MG63 (cell line): ENCODE results near the gene ORC4. TPM values are rescaled to one million over a fixed set of nuclear protein-coding genes. Genes with fewer than 3 reads are reported as not detected.
A peak's percentile ranks its signal among the peaks of the same experiment; 100 is the strongest.
"Not testable (repeated sequence)": the region's sequence is repeated elsewhere in the genome, so short reads cannot be mapped to it uniquely, and the experiment has no call there.

Experiments used
- DNase-seq: peaks from one replicate; pipeline ENCODE4 v3.0.0-alpha.2; 2020
- H3K27me3 ChIP-seq: fragments of 250-450 bp; sonication (Bioruptor Pico); 2 replicates; pipeline ENCODE4 v1.5.1; 2020; ENCODE audit warnings: mild to moderate bottlenecking, moderate library complexity
- H3K36me3 ChIP-seq: fragments of 250-450 bp; sonication (Bioruptor Pico); 2 replicates; pipeline ENCODE4 v1.5.1; 2020; ENCODE audit warnings: mild to moderate bottlenecking, moderate library complexity
- H3K4me3 ChIP-seq: fragments of 250-450 bp; sonication (Bioruptor Pico); 2 replicates; pipeline ENCODE4 v1.5.1; 2020; ENCODE audit warnings: mild to moderate bottlenecking, moderate library complexity
- H3K9me3 ChIP-seq: fragments of 250-450 bp; sonication (Bioruptor Pico); 2 replicates; pipeline ENCODE4 v1.5.1; 2020; ENCODE audit warnings: mild to moderate bottlenecking, moderate library complexity
- total RNA-seq: library from RNA; depleted of rRNA; stranded (reverse); fragments of >200 nt; shearing (Covaris generic); gene quantifications from 2 replicates; pipeline ENCODE4 v1.2.3, GENCODE V29; 2014; ENCODE audit warnings: low replicate concordance

The ORC4 gene
- total RNA-seq, 1 experiment from 2014 or later, result 15.9 TPM

- Histone ChIP-seq H3K4me3 (no peak overlapping the region), H3K9me3 (no peaks in the 10 kb centered on the region), H3K36me3 (no peaks in the 10 kb centered on the region), H3K27me3 (no peaks in the 10 kb centered on the region)
- no peak for DNase-seq
Measured at GRCh38 chr2:148023861-148024260, 3.3 kb upstream of the ORC4 start.

GRCh38 chr2:148022882-148023281 lies 2.3 kb upstream of the ORC4 start:
- peak overlapping the region; percentile 81 for H3K4me3 ChIP-seq
- H3K9me3 ChIP-seq, result no peaks in the 10 kb centered on the region

GRCh38 chr2:148022351-148022750 lies 1.8 kb upstream of the ORC4 start:
- Histone ChIP-seq H3K4me3 (peak overlapping the region; percentile 81), H3K27me3 (no peaks in the 10 kb centered on the region), H3K36me3 (no peaks in the 10 kb centered on the region), H3K9me3 (no peaks in the 10 kb centered on the region)
- no peak for DNase-seq

More at GRCh38 chr2:148022882-148023281, 2.3 kb upstream of the ORC4 start:
- Histone ChIP-seq H3K36me3 (no peaks in the 10 kb centered on the region), H3K27me3 (no peaks in the 10 kb centered on the region)
- DNase-seq, result no peak

- Histone ChIP-seq H3K4me3 (peak overlapping the region; percentile 81), H3K9me3 (no peaks in the 10 kb centered on the region)
- no peak for DNase-seq
Measured at GRCh38 chr2:148021886-148022285, 1.3 kb upstream of the ORC4 start.

GRCh38 chr2:148021059-148021861 lies 723 bp upstream of the ORC4 start, which contains the start of gene MBD5:
MBD5 (plus strand) TSS chr2:148021091.
- peak; percentile 27 for DNase-seq
- H3K4me3 ChIP-seq, result peak within 1 kb of the TSS; percentile 81
- H3K27me3 ChIP-seq, result no peaks in the 10 kb centered on the region
- H3K36me3 ChIP-seq, result no peaks in the 10 kb centered on the region
- H3K9me3 ChIP-seq, result no peaks in the 10 kb centered on the region

More at GRCh38 chr2:148021886-148022285, 1.3 kb upstream of the ORC4 start:
- no peaks in the 10 kb centered on the region for H3K36me3 ChIP-seq
- no peaks in the 10 kb centered on the region for H3K27me3 ChIP-seq

- Histone ChIP-seq H3K9me3 (no peaks in the 10 kb centered on the region; the same call in 1 of the 2 replicates), H3K36me3 (no peaks in the 10 kb centered on the region), H3K27me3 (no peaks in the 10 kb centered on the region), H3K4me3 (no peak overlapping the region)
- no peak for DNase-seq
Measured at GRCh38 chr2:148014616-148015015, 5.9 kb downstream of the ORC4 start.

- no peaks in the 10 kb centered on the region for H3K27me3 ChIP-seq
- H3K9me3 ChIP-seq, result no peaks in the 10 kb centered on the region; the same call in 1 of the 2 replicates
- no peaks in the 10 kb centered on the region for H3K36me3 ChIP-seq
- DNase-seq, result no peak
- H3K4me3 ChIP-seq, result no peak overlapping the region
Measured at GRCh38 chr2:148013876-148014275, 6.7 kb downstream of the ORC4 start.

- H3K4me3 ChIP-seq, DNase-seq, H3K27me3 ChIP-seq: not testable (repeated sequence)
Measured at GRCh38 chr2:148008411-148008810, 12.1 kb downstream of the ORC4 start.

GRCh38 chr2:148007219-148007900 lies 13.2 kb downstream of the ORC4 start:
- no peaks in the 10 kb centered on the region for H3K27me3 ChIP-seq
- H3K36me3 ChIP-seq, result no peaks in the 10 kb centered on the region; the same call in 1 of the 2 replicates
- H3K9me3 ChIP-seq, result peaks cover 21% of the 10 kb centered on the region
- DNase-seq, result no peak
- no peak overlapping the region for H3K4me3 ChIP-seq

More at GRCh38 chr2:148008411-148008810, 12.1 kb downstream of the ORC4 start:
- H3K9me3 ChIP-seq, result peaks cover 17% of the 10 kb centered on the region
- H3K36me3 ChIP-seq, result not testable (repeated sequence)

GRCh38 chr2:148006249-148007007 lies 14.1 kb downstream of the ORC4 start:
- H3K4me3 ChIP-seq, result no peak overlapping the region
- no peaks in the 10 kb centered on the region; the same call in 1 of the 2 replicates for H3K36me3 ChIP-seq
- H3K27me3 ChIP-seq, result no peaks in the 10 kb centered on the region
- no peak for DNase-seq
- peaks cover 22% of the 10 kb centered on the region for H3K9me3 ChIP-seq

- H3K36me3 ChIP-seq, DNase-seq, H3K4me3 ChIP-seq, H3K9me3 ChIP-seq, H3K27me3 ChIP-seq: not testable (repeated sequence)
Measured at GRCh38 chr2:148002420-148002819, 18.1 kb downstream of the ORC4 start.

- DNase-seq, result no peak
- no peak overlapping the region for H3K4me3 ChIP-seq
- peaks cover 10% of the 10 kb centered on the region for H3K9me3 ChIP-seq
- H3K27me3 ChIP-seq, result no peaks in the 10 kb centered on the region
- peaks cover 2% of the 10 kb centered on the region; the same call in 1 of the 2 replicates for H3K36me3 ChIP-seq
Measured at GRCh38 chr2:148000095-148000494, 20.4 kb downstream of the ORC4 start.

- no peak for DNase-seq
Measured at GRCh38 chr2:147999126-147999525, 21.4 kb downstream of the ORC4 start.

GRCh38 chr2:147998203-147998602 lies 22.3 kb downstream of the ORC4 start:
- H3K4me3 ChIP-seq, result no peak overlapping the region
- peaks cover 10% of the 10 kb centered on the region for H3K9me3 ChIP-seq
- no peak for DNase-seq
- H3K36me3 ChIP-seq, result peaks cover 4% of the 10 kb centered on the region; the same call in 1 of the 2 replicates
- no peaks in the 10 kb centered on the region for H3K27me3 ChIP-seq

More at GRCh38 chr2:147999126-147999525, 21.4 kb downstream of the ORC4 start:
- H3K27me3 ChIP-seq, result no peaks in the 10 kb centered on the region
- H3K4me3 ChIP-seq, result no peak overlapping the region
- H3K36me3 ChIP-seq, result peaks cover 4% of the 10 kb centered on the region; the same call in 1 of the 2 replicates
- H3K9me3 ChIP-seq, result peaks cover 10% of the 10 kb centered on the region

- Histone ChIP-seq H3K36me3 (peaks cover 4% of the 10 kb centered on the region; the same call in 1 of the 2 replicates), H3K4me3 (no peak overlapping the region), H3K9me3 (peaks cover 6% of the 10 kb centered on the region; the same call in 1 of the 2 replicates), H3K27me3 (no peaks in the 10 kb centered on the region)
- DNase-seq, result no peak
Measured at GRCh38 chr2:147996828-147997227, 23.7 kb downstream of the ORC4 start.

GRCh38 chr2:147994965-147995364 lies 25.6 kb downstream of the ORC4 start:
- DNase-seq, H3K36me3 ChIP-seq, H3K27me3 ChIP-seq, H3K4me3 ChIP-seq, H3K9me3 ChIP-seq: not testable (repeated sequence)
